ENCODE results near the gene C5orf63.
"Not testable (repeated sequence)": the region's sequence is repeated elsewhere in the genome, so short reads cannot be mapped to it uniquely, and the experiment has no call there.

- not testable (repeated sequence) for TF ChIP-seq POLR2A (IDR thresholded peaks at IDR 0.05; ENCODE audit: low read depth, low read length); PAX5 (IDR thresholded peaks at IDR 0.05; ENCODE audit: insufficient read depth, low read length, severe bottlenecking); TAF1 (IDR thresholded peaks at IDR 0.05; ENCODE audit: low read depth, low read length); POLR2AphosphoS5 (IDR thresholded peaks at IDR 0.05; ENCODE audit: low read depth, low read length); SPI1 (IDR thresholded peaks at IDR 0.05; ENCODE audit: low read depth, low read length); POU2F2 (IDR thresholded peaks at IDR 0.05; ENCODE audit: low read depth, low read length)
These were observed 49.6 kb downstream of the C5orf63 start for GRCh38 chr5:127023552-127024191.

All from GM12891 (cell line).